Measurements from ENCODE around the gene FOXP4.

Gene FOXP4

GRCh38 chr6:41538556-41539182 is 7.5 kb upstream of the FOXP4 start:
- peak overlapping the region; percentile 23 to 78 (median 73); a peak in 20 of 22 replicates for H3K27ac ChIP-seq
- peaks cover 34 to 59% (median 49%) of the 10 kb centered on the region in 10 experiments for H3K4me1 ChIP-seq
- peak overlapping the region; percentile 55 to 88 (median 82) for H3K4me2 ChIP-seq
- H3K27me3 ChIP-seq, result no peaks in the 10 kb centered on the region
- H3K4me3 ChIP-seq, result 0 out of 20 replicates have a peak overlapping the region, but pooled peaks of 1 of the 10 experiments have one; percentile 14
- TF ChIP-seq Cebpa-rat (IDR thresholded peaks at IDR 0.05), result peak in 8 of 11 experiments; percentile 31 to 91 (median 63); a peak in 13 of 22 replicates
- no peaks in the 10 kb centered on the region for H3K36me3 ChIP-seq
- peak overlapping the region in 7 of 11 experiments; percentile 37 to 59 (median 42); a peak in 14 of 22 replicates for H3K9ac ChIP-seq
- no peaks in the 10 kb centered on the region for H3K9me3 ChIP-seq (replicated peaks in 1 of 11)
- no peaks in the 10 kb centered on the region; a peak in 1 of 22 replicates for H4K20me1 ChIP-seq

- Histone ChIP-seq H3K4me3 (no peak overlapping the region), H3K27ac (peak overlapping the region; percentile 23 to 78 (median 73); a peak in 20 of 22 replicates), H3K36me3 (no peaks in the 10 kb centered on the region), H4K20me1 (no peaks in the 10 kb centered on the region; a peak in 1 of 22 replicates), H3K27me3 (0 out of 22 replicates have a peak, but pooled peaks cover 0 to 3% (median 0%) of the 10 kb centered on the region in 11 experiments), H3K9me3 (replicated peaks in 1 of 11) (no peaks in the 10 kb centered on the region), H3K4me1 (peaks cover 34 to 59% (median 49%) of the 10 kb centered on the region in 10 experiments), H3K4me2 (peak overlapping the region; percentile 55 to 88 (median 82)), H3K9ac (peak overlapping the region in 7 of 11 experiments; percentile 37 to 59 (median 42); a peak in 12 of 22 replicates)
- no peak for TF ChIP-seq Cebpa-rat (IDR thresholded peaks at IDR 0.05)
These were observed 7.0 kb upstream of the FOXP4 start for GRCh38 chr6:41539204-41539603.

GRCh38 chr6:41541364-41541763 is 4.8 kb upstream of the FOXP4 start:
- TF ChIP-seq Cebpa-rat (IDR thresholded peaks at IDR 0.05), result no peak
- H3K4me3 ChIP-seq, result no peak overlapping the region
- no peaks in the 10 kb centered on the region for H3K36me3 ChIP-seq
- H3K4me1 ChIP-seq, result peaks cover 43 to 64% (median 57%) of the 10 kb centered on the region in 10 experiments
- H3K4me2 ChIP-seq, result peak overlapping the region in 1 of 11 experiments; percentile 10; a peak in 1 of 22 replicates
- H3K9me3 ChIP-seq (replicated peaks in 1 of 11), result no peaks in the 10 kb centered on the region
- H3K9ac ChIP-seq, result no peak overlapping the region
- H3K27ac ChIP-seq, result no peak overlapping the region
- peaks cover 0 to 4% (median 0%) of the 10 kb centered on the region in 11 experiments; a peak in 1 of 22 replicates for H3K27me3 ChIP-seq
- H4K20me1 ChIP-seq, result peaks cover 0 to under 1% (median 0%) of the 10 kb centered on the region in 11 experiments; a peak in 1 of 22 replicates

GRCh38 chr6:41543087-41543486 is 3.1 kb upstream of the FOXP4 start:
- peaks cover 9 to 16% (median 11%) of the 10 kb centered on the region in 11 experiments for H4K20me1 ChIP-seq
- TF ChIP-seq Cebpa-rat (IDR thresholded peaks at IDR 0.05), result no peak
- H3K27me3 ChIP-seq, result peaks cover 9 to 13% (median 10%) of the 10 kb centered on the region in 11 experiments
- no peak overlapping the region for H3K4me3 ChIP-seq
- no peak overlapping the region for H3K27ac ChIP-seq
- H3K9me3 ChIP-seq (replicated peaks in 1 of 11), result no peaks in the 10 kb centered on the region
- H3K9ac ChIP-seq, result no peak overlapping the region
- peaks cover 31 to 53% (median 47%) of the 10 kb centered on the region in 10 experiments for H3K4me1 ChIP-seq
- H3K36me3 ChIP-seq, result no peaks in the 10 kb centered on the region
- 0 out of 22 replicates have a peak overlapping the region, but pooled peaks of 1 of the 11 experiments have one; percentile 95 for H3K4me2 ChIP-seq

GRCh38 chr6:41545247-41545702 is 906 bp upstream of the FOXP4 start:
- H3K4me3 ChIP-seq, result peak overlapping the region; percentile 81 to 91 (median 86)
- H4K20me1 ChIP-seq, result peaks cover 31 to 38% (median 33%) of the 10 kb centered on the region in 11 experiments
- H3K36me3 ChIP-seq, result peaks cover 0 to 10% (median 2%) of the 10 kb centered on the region in 11 experiments; a peak in 10 of 22 replicates
- H3K4me2 ChIP-seq, result peak overlapping the region; percentile 87 to 100 (median 98)
- peaks cover 23 to 32% (median 29%) of the 10 kb centered on the region in 11 experiments for H3K27me3 ChIP-seq
- peaks cover 29 to 50% (median 45%) of the 10 kb centered on the region in 10 experiments for H3K4me1 ChIP-seq
- TF ChIP-seq Cebpa-rat (IDR thresholded peaks at IDR 0.05), result no peak
- H3K9me3 ChIP-seq (replicated peaks in 1 of 11), result no peaks in the 10 kb centered on the region
- H3K27ac ChIP-seq, result peak overlapping the region in 10 of 11 experiments; percentile 28 to 86 (median 78); a peak in 18 of 22 replicates
- H3K9ac ChIP-seq, result peak overlapping the region; percentile 60 to 90 (median 79)

GRCh38 chr6:41546475-41546865 is 289 bp downstream of the FOXP4 start:
- peak overlapping the region; percentile 81 to 91 (median 86) for H3K4me3 ChIP-seq
- no peak for TF ChIP-seq Cebpa-rat (IDR thresholded peaks at IDR 0.05)
- peak overlapping the region; percentile 91 to 100 (median 98); a peak in 21 of 22 replicates for H3K4me2 ChIP-seq
- H4K20me1 ChIP-seq, result peaks cover 43 to 50% (median 45%) of the 10 kb centered on the region in 11 experiments
- H3K9ac ChIP-seq, result peak overlapping the region; percentile 77 to 90 (median 84)
- no peaks in the 10 kb centered on the region for H3K9me3 ChIP-seq (replicated peaks in 1 of 11)
- peak overlapping the region; percentile 64 to 85 (median 80); a peak in 21 of 22 replicates for H3K27ac ChIP-seq
- peaks cover 23 to 34% (median 29%) of the 10 kb centered on the region in 11 experiments for H3K27me3 ChIP-seq
- peaks cover 29 to 54% (median 45%) of the 10 kb centered on the region in 10 experiments for H3K4me1 ChIP-seq
- H3K36me3 ChIP-seq, result peaks cover 7 to 22% (median 14%) of the 10 kb centered on the region in 11 experiments; a peak in 21 of 22 replicates

- peaks cover 23 to 34% (median 29%) of the 10 kb centered on the region in 11 experiments for H3K27me3 ChIP-seq
- H3K9ac ChIP-seq, result peak overlapping the region; percentile 77 to 90 (median 84)
- peak overlapping the region; percentile 91 to 100 (median 98) for H3K4me2 ChIP-seq
- H4K20me1 ChIP-seq, result peaks cover 50 to 57% (median 51%) of the 10 kb centered on the region in 11 experiments
- H3K36me3 ChIP-seq, result peaks cover 11 to 29% (median 21%) of the 10 kb centered on the region in 11 experiments; a peak in 21 of 22 replicates
- no peaks in the 10 kb centered on the region for H3K9me3 ChIP-seq (replicated peaks in 1 of 11)
- no peak for TF ChIP-seq Cebpa-rat (IDR thresholded peaks at IDR 0.05)
- peak overlapping the region; percentile 64 to 85 (median 80); a peak in 21 of 22 replicates for H3K27ac ChIP-seq
- peak overlapping the region; percentile 81 to 91 (median 86) for H3K4me3 ChIP-seq
- peaks cover 29 to 54% (median 45%) of the 10 kb centered on the region in 10 experiments for H3K4me1 ChIP-seq
These were observed 951 bp downstream of the FOXP4 start for GRCh38 chr6:41546866-41547798.

- Histone ChIP-seq H3K27me3 (peaks cover 23 to 34% (median 29%) of the 10 kb centered on the region in 11 experiments), H3K4me1 (peaks cover 29 to 54% (median 45%) of the 10 kb centered on the region in 10 experiments), H3K27ac (peak overlapping the region in 2 of 11 experiments; percentile 6 to 43; a peak in 3 of 22 replicates), H4K20me1 (peaks cover 56 to 63% (median 57%) of the 10 kb centered on the region in 11 experiments), H3K36me3 (peaks cover 11 to 35% (median 26%) of the 10 kb centered on the region in 11 experiments; a peak in 21 of 22 replicates), H3K9ac (peak overlapping the region; percentile 77 to 90 (median 84)), H3K4me2 (peak overlapping the region; percentile 91 to 100 (median 98)), H3K4me3 (peak overlapping the region; percentile 81 to 91 (median 86)), H3K9me3 (replicated peaks in 1 of 11) (no peaks in the 10 kb centered on the region)
- no peak for TF ChIP-seq Cebpa-rat (IDR thresholded peaks at IDR 0.05)
These were observed 1.6 kb downstream of the FOXP4 start for GRCh38 chr6:41547799-41548097.

Measured in BLaER1 treated with 17β-estradiol and CSF1 and Interleukin-3, amounts not matched to agents 10 nM and 100 nM (cell line).